Small intestine (tissue), 7 donors: ENCODE results near the gene PDE11A. TPM values are rescaled to one million over a fixed set of nuclear protein-coding genes. Genes with fewer than 3 reads are reported as not detected.

Experiments used
- DNase-seq, 2 donors: peaks; one replicate each; pipeline versions ENCODE4 v3.0.0 to v3.0.0-alpha.2; 2013
- FAIRE-seq: peaks from 2 replicates; lab custom pipeline; 2012; peaks lifted over from hg19 to GRCh38; lab: Jason Lieb, UNC
- H3K27ac ChIP-seq, 3 donors: one replicate each; pipeline ENCODE4 v1.5.1; 2013; ENCODE audit warnings: low read length in 2 of 3, mild to moderate bottlenecking in 2 of 3, control low read depth in 1 of 3, inconsistent platforms in 1 of 3, low read depth in 1 of 3, moderate library complexity in 1 of 3
- H3K27me3 ChIP-seq, 3 donors: one replicate each; pipeline ENCODE4 v1.6.1; 2013; ENCODE audit warnings: low read length in 3 of 3, inconsistent platforms in 1 of 3; ENCODE audit not compliant: control insufficient read depth in 3 of 3, insufficient read depth in 3 of 3
- H3K36me3 ChIP-seq, 3 donors: one replicate each; pipeline ENCODE4 v1.6.1; 2013; ENCODE audit warnings: low read length in 3 of 3, inconsistent platforms in 1 of 3, low read depth in 1 of 3, mild to moderate bottlenecking in 1 of 3, moderate library complexity in 1 of 3; ENCODE audit not compliant: control insufficient read depth in 3 of 3, insufficient read depth in 2 of 3
- H3K4me1 ChIP-seq, 3 donors: one replicate each; pipeline ENCODE4 v1.6.1; 2013; ENCODE audit warnings: low read length in 2 of 3, inconsistent platforms in 1 of 3, low read depth in 1 of 3, mild to moderate bottlenecking in 1 of 3, moderate library complexity in 1 of 3; ENCODE audit not compliant: control insufficient read depth in 3 of 3, insufficient read depth in 2 of 3
- H3K4me3 ChIP-seq, 3 donors: one replicate each; pipeline ENCODE4 v1.5.1; 2013; ENCODE audit warnings: low read length in 3 of 3, control low read depth in 1 of 3, inconsistent platforms in 1 of 3, low read depth in 1 of 3, mild to moderate bottlenecking in 1 of 3, moderate library complexity in 1 of 3
- H3K9me3 ChIP-seq, 2 donors: one replicate each; pipeline ENCODE4 v1.6.1; 2013; ENCODE audit warnings: low read depth in 1 of 2, low read length in 1 of 2; ENCODE audit not compliant: control insufficient read depth in 2 of 2, insufficient read depth in 1 of 2
- WGBS, 3 donors: extraction: QIAGEN DNeasy Blood & Tissue Kit; methylation state at CpG; one replicate each; pipeline ENCODE4 v1.1.7; 2013; 5-methylcytosine and 5-hydroxymethylcytosine counted together
- polyA plus RNA-seq, 4 donors: library from polyadenylated mRNA; stranded (reverse) in 3 of 4; unstranded in 1 of 4; fragments of 200-250 nt in 3 of 4; fragments of 120-200 nt in 1 of 4; gene quantifications; one replicate each; pipeline versions ENCODE4 v1.2.1 to v1.2.3, GENCODE V29; 2013
- donor health status: healthy with polysubstance abuse.
- donor health status: control.
- donor health status: control.
- donor health status: Bipolar disorder and iron deficiency.
- donor health status: healthy.

PDE11A gene
- polyA plus RNA-seq, 4 donors: 0.27 to 3.8 (median 0.84) TPM

DNA sequence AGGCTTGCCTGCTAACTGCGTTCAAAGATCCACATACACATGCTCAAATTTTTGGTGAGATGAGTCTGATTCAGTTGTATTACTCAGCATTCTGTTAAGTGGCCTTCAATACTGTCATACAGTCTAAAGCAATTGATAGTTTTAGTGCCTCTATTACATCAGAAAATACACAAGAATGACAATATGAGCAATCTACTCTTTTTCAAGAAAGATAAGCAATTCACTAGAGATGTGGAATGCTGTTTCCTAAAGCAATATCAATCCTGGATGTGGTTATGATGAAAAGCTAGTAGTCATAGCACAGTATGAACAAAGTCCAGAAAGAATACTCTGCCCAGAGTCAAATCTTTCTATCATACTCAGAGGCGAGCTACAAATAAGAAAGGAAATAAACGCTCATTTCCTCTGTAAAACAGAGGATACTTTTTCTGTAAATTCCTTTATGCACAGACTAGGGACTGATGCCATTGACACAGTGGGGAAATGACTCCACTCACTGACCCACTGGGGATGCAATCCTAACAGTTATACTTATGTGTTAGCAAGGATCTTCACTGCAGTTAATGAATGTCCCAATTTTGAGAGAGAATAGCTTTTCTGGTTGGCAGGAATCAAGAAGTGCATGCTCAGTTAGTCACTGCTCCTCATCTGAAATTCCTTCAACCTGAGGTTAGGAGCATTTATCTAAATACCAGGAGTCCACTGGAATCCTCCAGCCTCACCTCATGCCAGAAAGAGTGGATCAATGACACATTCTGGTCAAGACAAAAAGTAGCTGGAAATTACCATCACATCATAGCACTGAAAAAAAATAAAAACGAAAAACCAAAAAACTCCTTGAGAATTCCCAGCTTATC is 83.3 kb downstream of the PDE11A start:
- WGBS, 3 donors: 57 to 60% (median 60%) methylated on average over 4 of the region's 4 CpGs
- H3K4me3 ChIP-seq: no peak overlapping the region
- no peaks in the 10 kb centered on the region for H3K27me3 ChIP-seq
- no peaks in the 10 kb centered on the region for H3K36me3 ChIP-seq
- H3K9me3 ChIP-seq: no peaks in the 10 kb centered on the region
- DNase-seq (peak in 1 of 2 donors; percentile 38), FAIRE-seq (no peak)
- H3K27ac ChIP-seq: no peak overlapping the region
- peaks cover 0 to 6% (median 0%) of the 10 kb centered on the region in 3 donors for H3K4me1 ChIP-seq

DNA sequence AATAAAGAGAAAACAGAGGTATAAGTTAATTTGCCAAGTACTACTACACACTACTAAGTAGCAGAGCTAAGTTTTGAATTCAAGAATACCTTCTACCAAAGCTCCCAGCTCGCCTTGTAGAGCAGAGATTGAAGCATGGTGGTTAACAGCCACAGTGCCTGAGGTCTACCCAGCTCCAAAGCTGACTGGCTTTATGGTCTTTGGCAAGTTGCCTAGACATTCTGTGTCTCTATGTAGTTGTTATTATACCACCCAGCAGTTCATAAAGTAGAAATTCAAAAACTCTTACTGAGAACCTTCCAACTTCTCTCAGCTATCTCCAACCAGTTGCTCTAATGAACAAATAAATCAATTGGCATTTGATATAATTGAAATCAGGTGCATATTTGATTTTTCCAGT is 87.8 kb downstream of the PDE11A start:
- no peak overlapping the region for H3K4me3 ChIP-seq
- H3K9me3 ChIP-seq: no peaks in the 10 kb centered on the region
- FAIRE-seq: no peak
- peak; percentile 35 to 86 for DNase-seq
- no peaks in the 10 kb centered on the region for H3K36me3 ChIP-seq
- H3K4me1 ChIP-seq: peaks cover 0 to 6% (median 0%) of the 10 kb centered on the region in 3 donors
- 3 to 41% (median 21%) methylated on average over 1 of the region's 1 CpG for WGBS, 3 donors
- no peaks in the 10 kb centered on the region for H3K27me3 ChIP-seq
- H3K27ac ChIP-seq: no peak overlapping the region

DNA sequence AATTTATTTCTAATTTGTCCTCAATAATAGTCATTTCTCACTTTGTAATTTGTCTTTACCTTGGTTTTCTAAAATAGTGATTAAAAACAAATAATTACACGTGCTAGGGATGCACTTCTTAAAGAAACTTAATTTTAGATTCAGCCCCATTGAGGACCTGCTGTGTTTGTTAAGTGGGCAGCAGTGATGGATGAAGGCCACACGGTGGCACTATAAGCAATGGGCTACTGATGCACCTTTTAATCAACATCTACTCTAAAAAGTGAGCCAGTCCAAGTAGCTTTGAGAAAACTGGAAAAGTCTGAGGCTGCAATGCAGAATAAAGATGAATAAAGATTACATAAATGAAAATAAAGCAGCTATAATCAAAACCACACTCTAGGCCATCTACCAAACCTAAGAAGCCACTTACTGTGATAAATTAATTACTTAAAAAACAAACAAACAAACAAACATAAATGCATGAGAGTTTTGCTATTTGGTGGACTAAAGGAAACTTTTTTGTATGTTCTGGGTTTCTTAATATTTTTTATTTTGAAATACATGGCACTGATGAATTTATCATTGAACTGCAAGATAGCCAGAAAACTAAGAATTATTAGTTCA is 89.3 kb downstream of the PDE11A start:
- no peaks in the 10 kb centered on the region for H3K9me3 ChIP-seq
- no peaks in the 10 kb centered on the region for H3K27me3 ChIP-seq
- 0 to 3% (median 1%) methylated on average over 2 of the region's 2 CpGs for WGBS, 3 donors
- H3K4me3 ChIP-seq: no peak overlapping the region
- peaks cover 0 to 3% (median 0%) of the 10 kb centered on the region in 3 donors for H3K4me1 ChIP-seq
- no peaks in the 10 kb centered on the region for H3K36me3 ChIP-seq
- no peak for FAIRE-seq
- DNase-seq: peak; percentile 54 to 69
- no peak overlapping the region for H3K27ac ChIP-seq

DNA sequence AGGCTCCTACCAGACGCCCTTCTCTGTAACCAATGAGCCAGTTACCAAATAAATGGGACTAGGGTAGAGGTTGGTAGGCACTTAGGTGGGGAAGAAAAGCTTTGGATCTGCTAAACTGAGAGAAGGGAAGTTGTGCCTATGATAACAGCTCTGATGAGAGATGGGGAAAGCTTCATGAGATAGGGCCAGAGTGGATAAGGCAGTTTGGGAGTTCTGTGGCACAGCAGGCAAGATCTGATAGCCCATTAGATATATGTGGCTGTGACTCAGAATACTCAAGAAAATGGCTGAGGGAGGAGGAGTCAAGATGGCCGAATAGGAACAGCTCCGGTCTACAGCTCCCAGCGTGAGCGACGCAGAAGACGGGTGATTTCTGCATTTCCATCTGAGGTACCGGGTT is 99.8 kb downstream of the PDE11A start:
- DNase-seq (no peak), FAIRE-seq (no peak)
- WGBS, 3 donors: 86 to 91% (median 90%) methylated on average over 6 to 7 of the region's 8 CpGs
- Histone ChIP-seq H3K4me3 (no peak overlapping the region), H3K4me1 (peaks cover 0 to 5% (median 0%) of the 10 kb centered on the region in 3 donors), H3K36me3 (no peaks in the 10 kb centered on the region), H3K9me3 (no peaks in the 10 kb centered on the region), H3K27me3 (no peaks in the 10 kb centered on the region), H3K27ac (no peak overlapping the region)

DNA sequence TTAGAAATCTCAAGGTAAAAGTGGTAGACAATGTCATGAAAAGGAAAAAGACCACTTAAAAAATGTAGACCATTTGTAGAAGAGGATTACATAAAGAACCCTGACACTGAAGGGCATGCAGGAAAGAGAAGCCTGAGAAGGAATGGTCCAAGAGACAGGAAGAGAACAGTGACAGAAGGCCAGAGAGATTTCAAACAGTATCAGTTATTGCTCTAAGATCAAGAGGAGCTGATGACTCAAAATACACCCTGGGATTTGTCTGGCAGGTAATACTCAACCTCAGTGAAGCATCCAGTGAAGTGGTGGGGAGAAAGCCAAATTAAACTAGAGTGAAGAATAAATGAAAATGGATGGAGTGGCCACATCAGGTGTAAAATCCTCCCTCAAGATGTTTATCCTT is 100.5 kb downstream of the PDE11A start:
- no peak for FAIRE-seq
- no peak for DNase-seq

DNA sequence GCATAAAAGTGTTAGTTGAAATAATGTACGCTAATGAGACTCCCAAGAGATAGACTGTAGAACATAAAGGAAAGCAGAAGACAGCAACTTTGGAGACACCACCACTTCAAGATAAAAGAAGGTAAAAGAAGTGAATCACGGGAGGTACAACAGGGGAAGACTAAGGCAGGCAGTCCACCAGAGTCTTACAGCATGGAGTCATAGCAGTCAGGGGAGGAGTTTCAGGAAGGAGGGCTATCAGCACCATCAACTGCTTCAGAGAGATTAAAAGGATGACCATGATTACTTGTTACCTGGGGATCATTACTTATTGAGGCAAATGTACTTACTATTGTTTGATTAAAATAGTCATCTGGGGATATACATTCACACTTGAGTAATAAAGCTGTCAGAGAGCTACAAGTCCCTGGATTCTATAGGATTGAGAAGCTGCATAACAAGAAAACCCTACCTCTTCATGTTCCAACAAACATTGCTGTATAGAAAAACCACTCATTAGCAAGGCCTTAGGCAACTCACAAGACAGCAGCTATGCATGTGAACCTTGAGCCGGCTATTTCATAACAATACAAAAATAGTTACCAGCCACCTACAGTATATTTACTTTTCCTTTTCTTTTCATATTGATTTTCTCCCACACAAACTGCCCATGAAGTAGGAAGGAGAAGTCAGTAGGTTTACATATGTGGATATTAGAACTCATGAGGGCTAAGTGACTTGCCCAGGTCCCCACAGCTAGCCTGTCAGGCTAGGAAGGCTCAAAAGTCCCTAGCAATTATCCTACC is 101.7 kb downstream of the PDE11A start:
- Histone ChIP-seq H3K4me3 (no peak overlapping the region), H3K4me1 (peaks cover 0 to 5% (median 0%) of the 10 kb centered on the region in 3 donors), H3K9me3 (no peaks in the 10 kb centered on the region), H3K36me3 (no peaks in the 10 kb centered on the region), H3K27me3 (no peaks in the 10 kb centered on the region), H3K27ac (peak overlapping the region in 1 of 3 donors; percentile 67)
- WGBS, 3 donors: 74 to 84% (median 79%) methylated on average over 3 of the region's 3 CpGs
- FAIRE-seq: no peak
- DNase-seq: peak; percentile 5 to 82

More for the DNA sequence above, 100.5 kb downstream of the PDE11A start:
- no peak overlapping the region for H3K27ac ChIP-seq
- no peaks in the 10 kb centered on the region for H3K36me3 ChIP-seq
- peaks cover 0 to 5% (median 0%) of the 10 kb centered on the region in 3 donors for H3K4me1 ChIP-seq
- H3K27me3 ChIP-seq: no peaks in the 10 kb centered on the region
- no peak overlapping the region for H3K4me3 ChIP-seq
- H3K9me3 ChIP-seq: no peaks in the 10 kb centered on the region

DNA sequence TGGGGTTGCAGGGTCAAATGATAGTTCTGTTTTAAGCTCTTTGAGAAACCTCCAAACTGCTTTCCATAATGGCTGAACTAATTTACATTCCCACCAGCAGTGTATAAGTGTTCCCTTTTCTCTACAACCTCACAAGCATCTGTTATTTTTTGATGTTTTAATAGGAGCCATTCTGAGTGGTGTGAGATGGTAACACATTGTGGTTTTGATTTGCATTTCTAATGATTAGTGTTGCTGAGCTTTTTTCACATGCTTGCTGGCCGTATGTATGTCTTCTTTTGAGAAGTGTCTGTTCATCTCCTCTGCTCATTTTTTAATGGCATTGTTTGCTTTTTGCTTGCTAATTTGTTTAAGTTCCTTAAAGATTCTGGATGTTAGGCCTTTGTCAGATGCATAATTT is 107.7 kb downstream of the PDE11A start:
- H3K4me3 ChIP-seq: no peak overlapping the region
- no peaks in the 10 kb centered on the region for H3K36me3 ChIP-seq
- no peaks in the 10 kb centered on the region for H3K9me3 ChIP-seq
- DNase-seq: no peak
- no peaks in the 10 kb centered on the region for H3K27me3 ChIP-seq
- FAIRE-seq: no peak
- H3K4me1 ChIP-seq: no peaks in the 10 kb centered on the region
- 55 to 80% (median 61%) methylated on average over 1 of the region's 1 CpG for WGBS, 3 donors
- H3K27ac ChIP-seq: no peak overlapping the region

DNA sequence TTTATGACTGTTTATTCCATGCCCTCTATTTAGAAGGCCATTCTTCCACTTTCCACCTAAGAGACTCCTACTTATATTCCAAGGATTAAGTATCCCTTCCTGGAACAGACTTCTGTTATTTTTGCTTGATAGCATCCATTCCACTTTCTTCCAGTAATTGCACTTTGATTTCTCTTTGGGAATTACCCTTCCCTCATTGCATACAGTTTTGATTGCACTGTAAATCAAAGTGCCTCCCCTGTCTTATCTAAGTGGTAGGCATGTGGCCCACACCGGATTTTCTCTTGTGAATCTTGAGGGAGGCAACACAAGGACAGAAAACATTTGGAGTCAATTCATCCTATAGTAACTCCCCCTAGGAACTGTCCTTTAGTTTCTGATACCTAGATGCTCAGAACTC is 120.4 kb downstream of the PDE11A start:
- Histone ChIP-seq H3K36me3 (no peaks in the 10 kb centered on the region), H3K9me3 (no peaks in the 10 kb centered on the region), H3K4me3 (no peak overlapping the region), H3K27me3 (peaks cover 0 to 2% (median 0%) of the 10 kb centered on the region in 3 donors), H3K27ac (no peak overlapping the region), H3K4me1 (no peaks in the 10 kb centered on the region)
- no peak for DNase-seq
- no peak for FAIRE-seq
- 17 to 48% (median 21%) methylated on average over 1 of the region's 1 CpG for WGBS, 3 donors
